AG09309 (cell line): ENCODE results near the gene AGBL4.

ENCODE experiments used
- DNase-seq: peaks from one replicate; pipeline ENCODE4 v3.0.0-alpha.2; 2010; ENCODE audit warnings: low read depth
- H3K4me3 ChIP-seq: 2 replicates; pipeline ENCODE4 v1.5.1; 2011; ENCODE audit warnings: mild to moderate bottlenecking, low read depth, low read length, moderate library complexity; ENCODE audit not compliant: control insufficient read depth
- TF ChIP-seq, protein P1 (sequence below): IDR thresholded peaks from 2 replicates; pipeline ENCODE4 v1.5.1; 2011; ENCODE audit warnings: mild to moderate bottlenecking, low read depth, low read length, inconsistent platforms; ENCODE audit not compliant: insufficient read depth, control insufficient read depth; ENCODE audit errors: missing control alignments

Gene AGBL4

DNA sequence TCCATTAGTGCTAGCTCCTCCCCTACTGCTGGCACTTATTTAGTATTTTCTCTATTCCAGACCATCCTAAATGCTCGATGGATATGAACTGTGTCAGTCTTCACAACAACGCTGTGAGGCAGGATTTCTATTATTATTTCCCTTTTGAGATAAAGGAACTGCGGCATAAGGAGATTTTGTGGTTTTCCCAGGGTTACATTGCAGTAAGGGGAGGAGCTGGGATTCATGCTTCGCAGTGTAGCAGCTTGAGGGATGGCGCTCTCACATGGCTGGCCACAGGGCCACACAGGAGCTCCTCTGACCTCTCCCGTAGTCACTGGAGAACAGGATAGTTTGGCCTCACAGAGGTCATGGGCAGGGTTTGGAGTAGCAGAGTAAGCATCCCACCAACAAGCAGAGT, 1364.0 kb downstream of the AGBL4 start:
- TF ChIP-seq, protein P1, sequence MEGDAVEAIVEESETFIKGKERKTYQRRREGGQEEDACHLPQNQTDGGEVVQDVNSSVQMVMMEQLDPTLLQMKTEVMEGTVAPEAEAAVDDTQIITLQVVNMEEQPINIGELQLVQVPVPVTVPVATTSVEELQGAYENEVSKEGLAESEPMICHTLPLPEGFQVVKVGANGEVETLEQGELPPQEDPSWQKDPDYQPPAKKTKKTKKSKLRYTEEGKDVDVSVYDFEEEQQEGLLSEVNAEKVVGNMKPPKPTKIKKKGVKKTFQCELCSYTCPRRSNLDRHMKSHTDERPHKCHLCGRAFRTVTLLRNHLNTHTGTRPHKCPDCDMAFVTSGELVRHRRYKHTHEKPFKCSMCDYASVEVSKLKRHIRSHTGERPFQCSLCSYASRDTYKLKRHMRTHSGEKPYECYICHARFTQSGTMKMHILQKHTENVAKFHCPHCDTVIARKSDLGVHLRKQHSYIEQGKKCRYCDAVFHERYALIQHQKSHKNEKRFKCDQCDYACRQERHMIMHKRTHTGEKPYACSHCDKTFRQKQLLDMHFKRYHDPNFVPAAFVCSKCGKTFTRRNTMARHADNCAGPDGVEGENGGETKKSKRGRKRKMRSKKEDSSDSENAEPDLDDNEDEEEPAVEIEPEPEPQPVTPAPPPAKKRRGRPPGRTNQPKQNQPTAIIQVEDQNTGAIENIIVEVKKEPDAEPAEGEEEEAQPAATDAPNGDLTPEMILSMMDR, result no peak
- no peak for DNase-seq
- H3K4me3 ChIP-seq, result no peak overlapping the region

DNA sequence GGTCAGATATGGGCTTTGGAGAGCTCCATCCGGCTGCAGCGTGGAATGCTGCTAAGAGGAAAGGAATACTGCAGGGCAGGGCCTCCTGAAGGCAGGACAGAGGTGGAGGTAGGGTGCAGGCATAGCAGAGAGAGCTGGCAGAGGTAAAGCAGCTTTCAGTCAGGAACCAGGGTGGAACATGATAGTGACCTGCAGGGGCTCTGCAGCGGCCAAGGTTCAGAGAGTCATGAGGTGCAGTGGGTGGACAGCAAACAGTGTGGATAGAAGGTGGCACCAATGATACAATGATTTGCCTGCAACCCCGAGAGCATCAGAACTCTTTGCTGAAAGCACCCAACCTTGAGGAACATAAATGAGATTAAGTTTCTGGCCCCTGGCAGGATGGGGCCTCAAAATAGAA, 1366.3 kb downstream of the AGBL4 start:
- H3K4me3 ChIP-seq, result no peak overlapping the region
- no peak for DNase-seq
- TF ChIP-seq, protein P1, result no peak

DNA sequence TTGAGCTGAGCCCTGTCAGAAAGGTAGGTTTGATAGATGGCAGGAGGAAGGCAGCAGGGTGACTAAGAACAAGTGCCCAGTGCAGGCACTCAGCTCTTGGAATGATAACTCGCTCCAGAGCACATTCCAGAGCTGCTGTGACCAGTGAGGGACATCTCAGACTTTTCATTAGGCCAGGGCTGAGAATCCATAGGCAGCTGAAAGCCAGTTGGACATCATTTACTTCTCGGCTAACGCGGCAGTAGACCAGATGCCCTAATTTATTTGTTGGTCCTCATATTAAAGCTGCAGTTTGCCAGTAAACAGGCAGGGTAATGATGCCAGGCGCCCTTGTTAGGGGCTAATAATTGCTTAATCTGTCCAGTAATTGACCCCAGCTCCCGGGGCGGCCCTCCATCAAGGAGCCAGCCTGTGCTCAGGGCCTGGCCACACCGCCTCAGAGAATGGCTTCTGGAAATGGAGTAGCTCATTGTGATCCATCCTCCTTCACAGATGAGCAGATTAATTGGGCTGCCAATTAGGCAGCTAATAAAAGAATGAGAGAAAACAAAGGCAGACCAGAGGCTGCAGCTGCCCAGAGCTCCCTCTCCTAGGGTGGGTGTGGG, 1369.0 kb downstream of the AGBL4 start:
- no peak for DNase-seq
- TF ChIP-seq, protein P1, result no peak
- no peak overlapping the region for H3K4me3 ChIP-seq

DNA sequence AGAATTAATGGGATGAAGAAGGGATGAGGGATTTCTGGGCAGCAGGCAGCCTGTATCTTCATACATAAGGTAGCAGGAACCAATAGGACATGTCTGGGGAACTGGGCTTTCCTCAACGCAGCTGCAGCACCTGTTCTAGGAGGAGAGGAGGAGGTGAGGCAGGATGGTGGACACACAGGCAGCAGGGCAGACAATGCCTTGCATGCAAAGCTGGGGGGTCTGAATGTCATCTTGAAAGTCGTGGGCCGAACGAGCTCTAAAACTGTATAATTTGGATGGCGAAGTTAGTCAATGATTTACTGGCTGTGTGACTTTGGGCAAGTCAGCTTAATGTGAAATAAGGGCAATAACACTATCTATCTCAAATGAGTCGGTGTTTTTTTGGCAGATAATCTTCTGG, 1371.4 kb downstream of the AGBL4 start:
- TF ChIP-seq, protein P1, result no peak
- no peak for DNase-seq

DNA sequence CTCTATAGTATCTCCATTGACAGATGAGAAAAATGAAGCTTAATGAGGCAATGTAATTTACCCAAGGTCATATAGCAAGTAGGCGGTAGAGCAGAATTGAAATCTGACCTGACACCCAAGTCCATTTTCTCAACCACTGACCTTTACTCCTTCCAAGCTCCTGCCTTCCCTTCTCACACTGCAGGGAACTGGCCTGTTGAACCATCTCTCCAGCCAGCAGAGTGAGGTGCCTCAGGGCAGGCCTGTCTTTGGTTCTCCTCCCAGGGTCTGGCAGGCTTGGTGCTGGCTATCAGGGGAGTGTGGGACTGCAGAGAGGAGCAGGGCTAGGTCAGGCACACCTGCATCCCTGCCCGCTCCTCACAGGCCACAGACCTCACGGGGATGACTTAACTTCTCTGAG, 1373.9 kb downstream of the AGBL4 start:
- H3K4me3 ChIP-seq, result no peak overlapping the region
- TF ChIP-seq, protein P1, result no peak
- no peak for DNase-seq

More for the DNA sequence above, 1371.4 kb downstream of the AGBL4 start:
- no peak overlapping the region for H3K4me3 ChIP-seq

DNA sequence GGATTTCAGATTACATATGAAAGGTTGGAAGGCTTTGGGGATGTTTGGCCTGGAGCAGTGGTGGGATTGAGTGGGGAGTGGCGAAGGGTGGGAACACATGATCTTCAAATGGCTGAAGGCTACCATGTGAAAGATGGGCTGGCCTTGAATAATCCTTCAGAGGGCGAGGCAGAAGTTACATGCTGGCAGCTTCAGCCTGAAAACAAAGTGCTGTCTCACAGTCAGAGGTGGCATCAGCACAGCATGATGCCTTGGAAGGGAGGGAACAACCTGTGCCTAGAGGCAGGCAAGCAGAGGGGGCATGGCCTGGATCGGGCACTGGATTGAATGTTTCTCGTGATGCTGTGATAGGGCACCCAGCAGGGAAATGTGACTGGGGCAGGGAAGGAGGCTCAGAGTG, 1377.9 kb downstream of the AGBL4 start:
- TF ChIP-seq, protein P1, result no peak
- DNase-seq, result no peak
- no peak overlapping the region for H3K4me3 ChIP-seq
